Islet of Langerhans (tissue), 1 donor: ENCODE results near the gene LIPC.
"Not testable (repeated sequence)": the region's sequence is repeated elsewhere in the genome, so short reads cannot be mapped to it uniquely, and the experiment has no call there.

ENCODE experiments used
- FAIRE-seq: peaks from one replicate; lab custom pipeline; 2011; peaks lifted over from hg19 to GRCh38; lab: Jason Lieb, UNC

The LIPC gene

DNA sequence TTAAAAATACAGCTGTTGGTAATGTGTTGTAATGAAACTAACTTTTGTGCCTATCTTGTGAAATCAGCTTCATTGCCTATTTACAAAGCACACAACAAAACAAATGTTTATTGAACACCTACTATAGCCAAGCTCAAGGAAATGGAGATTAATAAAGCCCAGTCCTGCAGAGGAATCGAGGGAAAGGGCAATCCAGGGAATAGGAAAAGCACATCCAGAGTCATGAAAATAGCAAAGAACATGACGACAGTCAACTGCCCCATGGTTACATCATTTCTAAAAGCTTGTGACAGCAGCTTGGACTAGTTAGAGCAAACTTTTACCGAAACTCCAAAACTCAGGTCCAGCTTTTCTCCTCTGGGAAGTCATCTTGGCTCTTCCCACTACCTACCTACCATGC, 157.3 kb downstream of the LIPC start:
- no peak for FAIRE-seq

DNA sequence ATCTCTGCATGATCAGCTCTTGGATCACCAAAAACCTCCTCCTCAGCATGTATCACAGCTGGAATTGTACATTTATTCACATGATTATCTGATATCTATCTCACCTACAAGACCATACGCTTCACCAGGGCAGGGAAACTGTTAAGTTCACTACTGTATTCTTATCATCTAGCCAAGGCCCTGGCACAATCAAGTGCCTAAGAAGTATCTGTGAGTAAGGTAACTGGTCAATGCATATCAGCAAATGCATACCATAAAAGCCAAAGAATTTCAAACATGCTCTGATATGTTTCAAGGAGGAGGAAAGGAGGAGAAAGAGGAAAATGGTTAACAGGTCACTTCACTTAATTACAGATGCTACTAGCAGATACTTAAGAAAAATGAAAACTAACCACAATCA, 158.4 kb downstream of the LIPC start:
- no peak for FAIRE-seq

DNA sequence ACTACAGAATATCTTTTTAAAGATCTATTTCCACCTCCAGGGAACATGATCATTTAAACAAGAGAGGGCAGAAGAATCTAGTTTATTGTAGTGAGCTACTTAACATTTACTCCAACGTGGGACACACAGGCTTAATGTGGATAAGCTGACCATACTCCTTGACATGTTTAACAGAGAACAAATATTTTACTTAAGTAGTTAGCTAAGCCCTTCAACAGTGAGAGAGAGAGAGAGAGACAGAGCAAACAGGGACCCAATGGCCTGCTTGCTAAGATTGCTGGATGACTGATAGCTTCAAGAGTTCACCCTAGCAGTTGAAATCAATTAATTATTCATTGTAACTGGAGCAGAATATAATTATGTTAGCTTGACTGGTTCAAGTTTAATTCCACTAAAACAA, 159.1 kb downstream of the LIPC start:
- FAIRE-seq: no peak

DNA sequence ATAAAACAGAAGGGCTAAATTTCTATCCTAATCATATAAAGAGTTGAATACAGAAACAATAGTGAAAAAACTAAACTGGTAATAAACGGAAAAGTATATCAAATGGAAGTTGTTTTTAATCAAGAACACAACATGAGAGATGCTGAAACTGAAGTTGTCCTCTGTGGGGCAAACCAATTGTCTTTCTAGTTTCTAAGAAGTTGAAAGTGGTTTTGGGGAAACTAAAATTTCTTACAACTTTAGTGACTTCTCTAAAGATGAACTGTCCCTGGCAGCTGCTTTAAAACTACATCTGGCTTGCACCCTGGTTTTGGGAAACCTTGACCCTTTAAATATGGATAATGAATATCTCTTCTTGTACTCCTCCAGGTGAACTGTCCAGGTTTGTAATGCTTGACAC, 162.1 kb downstream of the LIPC start:
- FAIRE-seq: no peak

DNA sequence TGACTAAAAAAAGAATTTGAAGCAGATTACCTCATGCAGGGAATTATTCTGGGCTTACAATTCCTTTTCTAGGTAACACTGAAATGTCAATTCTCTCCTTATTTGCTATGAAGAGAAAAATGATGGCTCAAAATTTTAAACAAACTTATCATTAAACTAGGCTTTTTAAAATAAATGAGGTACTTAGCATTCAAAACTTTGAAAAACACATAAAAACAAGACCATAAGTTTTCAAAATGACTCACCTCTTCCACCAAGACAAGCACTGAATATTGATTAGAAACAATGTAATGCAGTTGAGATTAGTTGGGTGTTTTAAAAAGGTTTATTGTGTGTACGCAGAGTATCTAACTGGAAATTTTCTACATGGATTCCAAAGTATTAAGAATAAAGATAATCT, 163.1 kb downstream of the LIPC start:
- FAIRE-seq: peak; percentile 21

DNA sequence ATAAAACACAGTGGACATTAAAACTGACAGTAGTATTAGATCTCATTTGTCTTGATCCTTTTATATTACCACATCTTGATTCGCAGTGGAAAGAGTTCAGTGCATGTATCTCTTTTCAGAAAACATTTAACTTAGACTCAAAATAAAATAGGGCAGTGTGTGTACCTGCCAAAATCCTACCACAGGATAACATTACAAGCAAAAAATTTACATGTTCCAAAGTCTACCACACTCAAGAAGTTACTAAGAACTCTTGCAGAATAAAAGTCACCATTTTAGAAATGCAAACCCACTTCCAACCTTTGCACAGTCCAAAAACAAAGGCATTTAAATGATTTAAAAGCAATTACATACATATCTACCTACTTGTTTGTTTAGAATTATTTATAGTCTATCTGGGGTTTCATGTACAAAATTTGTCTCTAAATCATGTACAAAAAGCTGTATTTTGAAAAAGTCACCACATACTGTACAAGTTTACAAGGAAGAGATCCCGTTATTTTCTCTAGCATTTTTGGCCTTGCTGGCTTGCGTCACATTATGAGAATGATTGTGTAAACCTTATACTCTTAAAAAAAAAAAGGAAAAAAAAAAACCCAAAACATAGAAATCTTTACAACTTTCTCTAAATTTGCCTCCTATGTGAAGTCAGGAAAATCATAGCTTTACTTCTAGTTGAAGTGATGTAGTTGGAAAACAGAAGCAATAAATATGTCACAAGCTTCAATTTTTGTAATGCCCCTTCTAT, 163.9 kb downstream of the LIPC start:
- no peak for FAIRE-seq

DNA sequence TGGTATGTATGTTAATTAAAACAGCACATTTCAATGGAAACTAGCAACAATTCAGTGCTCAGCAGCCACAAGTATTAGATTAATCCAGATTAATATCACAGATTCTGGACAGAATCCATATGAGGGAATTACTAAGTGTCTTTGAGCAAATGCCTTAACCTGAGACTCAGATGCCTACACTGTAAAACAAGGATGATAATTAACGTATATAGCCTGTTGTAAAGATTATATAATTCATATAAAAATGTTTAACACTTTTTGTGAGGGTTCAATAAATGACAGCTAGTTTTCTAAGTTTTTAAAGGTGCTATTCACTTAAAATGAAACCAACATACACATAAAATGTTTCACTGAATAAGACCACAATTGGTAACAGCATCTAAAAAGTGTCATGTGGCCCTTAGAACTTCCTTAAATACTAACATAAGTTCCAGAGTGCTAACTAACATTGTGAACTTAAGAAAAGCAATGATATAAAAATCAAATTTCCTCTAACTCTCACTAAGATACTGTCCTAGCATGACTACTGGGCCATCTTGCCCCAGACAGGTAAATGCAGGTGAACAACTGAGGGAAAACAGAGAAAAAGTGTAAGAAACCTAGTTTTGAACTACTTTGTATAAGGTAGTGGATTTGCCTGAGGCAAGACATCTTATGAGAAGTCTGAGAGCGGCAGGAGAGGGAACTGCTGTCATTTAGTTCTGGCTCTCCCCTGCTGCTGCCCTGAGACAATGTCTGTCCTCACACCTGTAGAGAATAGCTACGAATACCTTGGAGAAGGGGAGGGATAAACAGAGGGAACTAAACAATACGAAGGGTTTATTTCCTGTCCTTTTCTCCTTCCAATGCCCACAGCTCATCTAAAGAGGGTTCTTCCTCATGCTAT, 166.4 kb downstream of the LIPC start:
- FAIRE-seq: peak; percentile 76

DNA sequence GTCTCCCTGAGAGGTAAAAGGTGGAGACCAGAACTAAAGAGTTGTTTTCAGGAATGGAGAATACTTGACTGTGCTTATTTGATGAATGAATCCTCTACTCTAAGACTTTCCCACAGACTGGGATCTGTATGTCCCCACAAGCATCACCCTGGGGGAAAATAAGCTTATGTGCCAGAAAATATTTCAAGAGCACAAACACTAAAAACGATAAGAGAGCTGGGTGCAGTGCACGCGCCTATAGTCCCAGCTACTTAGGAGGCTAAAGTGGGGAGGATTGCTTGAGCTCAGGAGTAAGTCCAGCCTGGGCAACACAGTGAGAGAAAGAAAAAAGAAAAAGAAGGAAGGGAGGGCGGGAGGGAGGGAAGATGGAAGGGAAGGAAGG, 167.0 kb downstream of the LIPC start:
- no peak for FAIRE-seq

DNA sequence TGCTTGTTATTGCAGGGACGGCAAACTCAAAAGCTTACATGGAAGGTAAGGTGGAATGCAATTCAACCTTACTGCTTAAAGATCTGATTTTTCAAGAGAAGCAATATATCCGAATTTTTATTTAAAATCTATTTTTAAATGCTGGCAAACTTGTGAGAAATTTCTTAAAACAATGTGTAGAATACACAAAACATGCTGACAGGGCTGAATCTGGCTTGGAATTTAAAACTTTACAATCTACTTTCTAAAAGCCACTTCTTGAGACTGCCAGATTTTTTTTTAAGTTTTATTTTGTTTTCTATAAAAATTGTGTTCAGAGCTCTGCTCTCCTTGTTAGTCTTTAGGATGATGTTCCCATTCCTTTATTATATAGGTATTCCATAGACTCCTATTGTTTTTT, 171.0 kb downstream of the LIPC start:
- FAIRE-seq: no peak

DNA sequence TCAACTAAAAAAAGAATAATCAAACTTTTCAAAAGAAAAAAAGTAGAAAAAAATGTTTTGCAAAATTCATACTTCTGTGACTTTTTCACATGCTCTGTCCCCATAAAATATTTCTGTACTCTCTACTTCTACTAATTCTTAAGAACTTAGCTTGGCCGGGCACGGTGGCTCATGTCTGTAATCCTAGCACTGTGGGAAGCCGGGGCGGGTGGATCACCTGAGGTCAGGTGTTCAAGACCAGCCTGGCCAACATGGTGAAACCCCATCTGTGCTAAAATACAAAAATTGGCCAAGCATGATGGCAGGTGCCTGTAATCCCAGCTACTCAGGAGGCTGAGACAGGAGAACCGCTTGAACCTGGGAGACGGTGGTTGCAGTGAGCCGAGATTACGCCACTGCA, 172.1 kb downstream of the LIPC start:
- not testable (repeated sequence) for FAIRE-seq

DNA sequence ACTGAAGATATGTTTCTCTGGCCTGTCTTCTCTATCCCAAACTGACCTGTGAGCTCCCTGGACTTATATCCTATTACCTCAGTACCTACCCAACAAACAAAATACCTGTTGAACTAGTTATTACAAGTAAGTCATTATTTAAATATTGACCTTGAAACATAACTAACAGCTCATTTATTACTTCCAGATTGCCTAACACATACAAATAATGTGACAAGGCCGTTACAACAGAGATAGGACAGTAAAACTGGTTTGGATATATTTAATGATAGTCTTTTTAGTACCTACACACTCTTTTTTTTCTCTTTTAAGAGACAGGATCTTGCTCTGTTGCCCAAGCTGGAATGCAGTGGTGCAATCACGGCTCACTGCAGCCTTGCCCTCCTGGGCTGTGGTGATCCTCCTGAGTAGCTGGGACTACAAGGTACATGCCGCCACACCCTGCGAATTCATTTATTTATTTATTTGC, 172.7 kb downstream of the LIPC start:
- FAIRE-seq: no peak

DNA sequence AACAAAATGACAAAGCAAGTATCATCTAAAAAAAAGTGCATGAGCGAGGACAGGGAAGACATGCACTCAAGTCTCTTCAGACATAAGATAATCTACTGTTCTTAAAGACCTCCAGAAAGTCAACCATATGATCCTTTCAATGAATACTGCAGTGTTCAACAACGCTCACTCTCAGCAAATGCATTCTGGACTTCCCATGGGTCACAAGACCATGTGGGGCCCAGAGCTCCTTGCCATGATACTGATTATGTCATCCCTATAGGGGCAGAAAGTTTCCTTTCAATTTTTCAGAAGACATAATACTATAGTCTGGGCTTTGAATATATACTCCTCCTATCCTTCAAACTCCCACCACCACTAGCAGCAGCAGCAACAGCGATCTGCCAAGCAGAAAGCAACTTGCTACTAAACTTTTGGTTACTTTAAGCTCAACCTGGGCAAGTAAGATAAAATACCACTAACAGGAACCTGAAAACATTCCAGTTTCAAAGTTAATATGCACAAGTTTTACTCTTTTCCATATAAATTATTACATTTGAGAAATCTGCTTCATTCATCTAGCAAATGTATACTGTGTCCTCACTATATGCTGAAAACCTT, 174.2 kb downstream of the LIPC start:
- no peak for FAIRE-seq

DNA sequence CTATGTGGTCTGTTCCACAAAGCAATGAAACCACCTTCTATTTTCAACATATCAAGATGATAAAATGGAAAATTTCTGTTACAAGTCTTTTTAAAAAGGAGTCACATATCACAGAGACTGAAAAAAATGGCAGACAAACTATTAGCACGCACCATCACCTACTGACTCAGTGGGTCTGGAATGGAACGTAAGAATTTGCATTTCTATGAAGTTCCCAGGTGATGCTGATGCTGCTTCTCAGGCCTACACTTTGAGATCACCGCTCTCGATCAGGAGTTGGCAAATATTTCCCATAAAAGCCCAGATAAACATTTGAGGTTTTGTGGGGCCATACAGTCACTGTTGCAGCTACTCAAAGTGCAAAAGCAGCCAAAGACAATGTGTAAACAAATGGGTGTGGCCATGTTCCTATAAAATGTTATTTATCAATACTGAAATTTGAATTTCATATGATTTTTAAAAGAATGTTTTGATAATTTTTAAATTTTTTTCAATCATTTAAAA, 174.8 kb downstream of the LIPC start:
- FAIRE-seq: no peak

DNA sequence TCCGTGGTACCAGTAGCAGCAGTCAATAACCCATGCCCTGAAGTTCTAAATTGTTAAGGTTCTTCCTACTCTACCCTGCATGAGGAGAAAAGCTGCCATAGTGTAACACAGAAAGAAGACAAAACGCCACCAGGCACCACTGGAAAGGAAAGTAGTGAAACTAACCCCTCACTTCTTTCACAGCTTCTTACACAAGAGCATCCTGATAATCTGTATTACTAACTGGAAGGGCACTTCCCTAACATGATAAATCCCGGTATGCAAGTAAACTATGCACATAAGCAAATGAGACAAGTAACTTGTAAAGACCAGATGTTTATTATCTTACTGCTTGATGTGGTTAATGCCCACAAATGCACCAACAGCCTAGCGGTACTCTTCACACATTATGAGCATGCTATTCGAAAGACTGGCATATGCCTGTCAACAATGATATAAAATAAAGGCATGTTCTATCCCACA, 176.4 kb downstream of the LIPC start:
- FAIRE-seq: no peak

DNA sequence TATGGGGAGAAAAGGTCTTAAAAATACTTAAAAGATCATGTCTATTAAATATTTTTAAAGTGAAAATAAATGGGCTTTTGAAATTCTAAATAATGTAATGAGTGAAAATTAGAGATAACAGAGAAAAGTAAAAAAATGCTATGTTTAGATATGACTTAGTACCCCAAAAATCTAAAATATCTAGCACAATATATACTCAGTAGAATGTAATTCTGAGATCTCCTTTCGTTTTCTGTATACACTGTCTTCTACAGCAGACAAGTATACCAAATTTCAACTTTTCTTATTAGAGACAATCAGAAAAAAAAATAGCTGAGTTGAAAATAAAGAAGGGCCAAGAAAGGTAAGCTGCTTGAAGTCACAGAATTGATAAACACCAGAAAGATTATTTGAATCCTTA, 176.9 kb downstream of the LIPC start:
- peak; percentile 13 for FAIRE-seq

DNA sequence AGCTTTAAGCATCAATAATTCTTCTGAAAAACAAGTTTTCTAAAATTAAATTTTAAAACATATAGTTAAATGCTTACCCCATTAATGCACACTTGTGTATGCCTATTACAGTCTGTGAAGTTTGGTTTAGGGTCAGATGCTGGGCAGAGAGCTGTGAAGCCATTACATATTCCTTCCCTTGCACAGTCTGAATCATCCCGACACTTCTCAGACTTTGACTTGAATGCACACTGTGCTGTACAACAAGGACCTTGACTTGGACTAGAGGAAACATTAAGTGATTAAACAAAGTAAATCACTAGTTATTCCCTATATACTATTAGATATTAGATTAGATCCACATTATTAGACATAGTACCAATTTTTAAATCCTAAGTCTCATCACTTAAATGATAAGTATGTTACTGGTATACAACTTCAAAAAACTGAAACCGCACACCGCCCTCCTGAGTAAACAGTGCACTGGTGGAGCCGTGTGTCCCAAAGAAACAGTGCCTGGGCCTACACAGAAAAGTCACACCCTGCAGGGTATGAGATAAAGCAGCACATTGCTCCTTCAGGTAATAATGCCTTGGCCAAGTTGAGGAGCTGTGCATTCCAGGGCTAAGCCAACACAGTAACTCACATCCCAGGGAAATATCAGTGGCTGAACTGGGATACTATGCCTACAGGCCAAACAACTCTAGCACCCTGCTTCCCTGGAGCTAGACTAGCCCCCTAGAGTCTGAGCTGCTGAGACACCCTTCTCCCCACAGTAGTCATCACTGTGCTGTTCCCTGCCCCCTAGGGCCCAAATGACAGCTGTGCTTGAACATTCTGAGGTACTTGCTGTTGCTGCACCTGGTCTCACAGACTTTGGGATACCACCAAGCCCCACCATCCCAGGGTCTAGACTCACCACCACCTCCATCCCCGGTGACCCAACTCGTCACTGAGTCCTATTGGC, 180.2 kb downstream of the LIPC start:
- no peak for FAIRE-seq

DNA sequence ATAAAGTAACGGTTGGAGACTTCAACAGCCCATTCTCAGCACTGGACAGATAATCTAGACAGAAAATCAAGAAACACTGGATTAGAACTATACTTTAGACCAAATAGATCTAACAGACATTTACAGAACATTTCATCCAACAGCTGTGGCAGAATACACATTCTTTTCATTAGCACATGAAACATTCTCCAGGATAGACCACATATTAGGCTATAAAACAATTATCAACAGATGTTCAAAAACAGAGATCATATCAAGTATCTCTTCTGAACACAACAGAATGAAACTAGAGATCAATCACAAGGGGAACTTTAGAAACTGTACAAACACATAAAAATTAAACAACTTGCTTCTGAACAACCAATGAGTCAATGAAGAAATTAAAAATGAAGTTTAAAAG, 184.4 kb downstream of the LIPC start:
- FAIRE-seq: no peak
